Measurements from ENCODE around the gene SURF4. TPM values are rescaled to one million over a fixed set of nuclear protein-coding genes. Genes with fewer than 3 reads are reported as not detected.

Gene SURF4
- total and polyA plus RNA-seq, 2 of the 13 experiments (the other 11 are each of a cell fraction or from before 2014, with no cell fraction given): 220 to 265 TPM

- TF ChIP-seq ARID5B (CRISPR knock-in tag; IDR thresholded peaks at IDR 0.05) (no peak; the same call in 1 of the 2 replicates), GRHL1 (CRISPR knock-in tag; conservative IDR thresholded peaks at IDR 0.05) (no peak), ZNF256 (CRISPR knock-in tag; conservative IDR thresholded peaks at IDR 0.05) (0 out of 2 replicates have a peak, but pooled peaks have one; percentile 45), SALL1 (CRISPR knock-in tag; IDR thresholded peaks at IDR 0.05) (no peak), ZNF383 (CRISPR knock-in tag; IDR thresholded peaks at IDR 0.05; ENCODE audit: borderline replicate concordance) (no peak), ZNF552 (CRISPR knock-in tag; IDR thresholded peaks at IDR 0.05; ENCODE audit: borderline replicate concordance) (no peak), POLR2A (IDR thresholded peaks at IDR 0.05; ENCODE audit: insufficient read depth in 1 of 2, low read depth in 2 of 2, low read length in 2 of 2) (peak; percentile 64 to 86), ZNF615 (CRISPR knock-in tag; IDR thresholded peaks at IDR 0.05; ENCODE audit: borderline replicate concordance) (no peak), ZNF17 (CRISPR knock-in tag; IDR thresholded peaks at IDR 0.05) (no peak)
- TF ChIP-seq, protein P1, sequence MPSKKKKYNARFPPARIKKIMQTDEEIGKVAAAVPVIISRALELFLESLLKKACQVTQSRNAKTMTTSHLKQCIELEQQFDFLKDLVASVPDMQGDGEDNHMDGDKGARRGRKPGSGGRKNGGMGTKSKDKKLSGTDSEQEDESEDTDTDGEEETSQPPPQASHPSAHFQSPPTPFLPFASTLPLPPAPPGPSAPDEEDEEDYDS (CRISPR knock-in tag; IDR thresholded peaks at IDR 0.05): no peak
- TF ChIP-seq, protein P2, sequence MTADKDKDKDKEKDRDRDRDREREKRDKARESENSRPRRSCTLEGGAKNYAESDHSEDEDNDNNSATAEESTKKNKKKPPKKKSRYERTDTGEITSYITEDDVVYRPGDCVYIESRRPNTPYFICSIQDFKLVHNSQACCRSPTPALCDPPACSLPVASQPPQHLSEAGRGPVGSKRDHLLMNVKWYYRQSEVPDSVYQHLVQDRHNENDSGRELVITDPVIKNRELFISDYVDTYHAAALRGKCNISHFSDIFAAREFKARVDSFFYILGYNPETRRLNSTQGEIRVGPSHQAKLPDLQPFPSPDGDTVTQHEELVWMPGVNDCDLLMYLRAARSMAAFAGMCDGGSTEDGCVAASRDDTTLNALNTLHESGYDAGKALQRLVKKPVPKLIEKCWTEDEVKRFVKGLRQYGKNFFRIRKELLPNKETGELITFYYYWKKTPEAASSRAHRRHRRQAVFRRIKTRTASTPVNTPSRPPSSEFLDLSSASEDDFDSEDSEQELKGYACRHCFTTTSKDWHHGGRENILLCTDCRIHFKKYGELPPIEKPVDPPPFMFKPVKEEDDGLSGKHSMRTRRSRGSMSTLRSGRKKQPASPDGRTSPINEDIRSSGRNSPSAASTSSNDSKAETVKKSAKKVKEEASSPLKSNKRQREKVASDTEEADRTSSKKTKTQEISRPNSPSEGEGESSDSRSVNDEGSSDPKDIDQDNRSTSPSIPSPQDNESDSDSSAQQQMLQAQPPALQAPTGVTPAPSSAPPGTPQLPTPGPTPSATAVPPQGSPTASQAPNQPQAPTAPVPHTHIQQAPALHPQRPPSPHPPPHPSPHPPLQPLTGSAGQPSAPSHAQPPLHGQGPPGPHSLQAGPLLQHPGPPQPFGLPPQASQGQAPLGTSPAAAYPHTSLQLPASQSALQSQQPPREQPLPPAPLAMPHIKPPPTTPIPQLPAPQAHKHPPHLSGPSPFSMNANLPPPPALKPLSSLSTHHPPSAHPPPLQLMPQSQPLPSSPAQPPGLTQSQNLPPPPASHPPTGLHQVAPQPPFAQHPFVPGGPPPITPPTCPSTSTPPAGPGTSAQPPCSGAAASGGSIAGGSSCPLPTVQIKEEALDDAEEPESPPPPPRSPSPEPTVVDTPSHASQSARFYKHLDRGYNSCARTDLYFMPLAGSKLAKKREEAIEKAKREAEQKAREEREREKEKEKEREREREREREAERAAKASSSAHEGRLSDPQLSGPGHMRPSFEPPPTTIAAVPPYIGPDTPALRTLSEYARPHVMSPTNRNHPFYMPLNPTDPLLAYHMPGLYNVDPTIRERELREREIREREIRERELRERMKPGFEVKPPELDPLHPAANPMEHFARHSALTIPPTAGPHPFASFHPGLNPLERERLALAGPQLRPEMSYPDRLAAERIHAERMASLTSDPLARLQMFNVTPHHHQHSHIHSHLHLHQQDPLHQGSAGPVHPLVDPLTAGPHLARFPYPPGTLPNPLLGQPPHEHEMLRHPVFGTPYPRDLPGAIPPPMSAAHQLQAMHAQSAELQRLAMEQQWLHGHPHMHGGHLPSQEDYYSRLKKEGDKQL (CRISPR knock-in tag; IDR thresholded peaks at IDR 0.05; ENCODE audit: low read depth): no peak
These were observed 640 bp downstream of the SURF4 start (continued) for GRCh38 chr9:133375116-133375723.
